Activated T-helper 1 cell treated with anti-CD3 and anti-CD28 coated beads, Interleukin-2, amount 50 U/mL, for 16 hours (primary cell): ENCODE results near the gene DUSP22.

Experiments used
- DNase-seq, 2 donors: peaks; one replicate each; pipeline ENCODE4 v3.0.0-alpha.2; 2020; ENCODE audit warnings: low read depth in 1 of 2, low spot score in 1 of 2

Gene DUSP22

DNA sequence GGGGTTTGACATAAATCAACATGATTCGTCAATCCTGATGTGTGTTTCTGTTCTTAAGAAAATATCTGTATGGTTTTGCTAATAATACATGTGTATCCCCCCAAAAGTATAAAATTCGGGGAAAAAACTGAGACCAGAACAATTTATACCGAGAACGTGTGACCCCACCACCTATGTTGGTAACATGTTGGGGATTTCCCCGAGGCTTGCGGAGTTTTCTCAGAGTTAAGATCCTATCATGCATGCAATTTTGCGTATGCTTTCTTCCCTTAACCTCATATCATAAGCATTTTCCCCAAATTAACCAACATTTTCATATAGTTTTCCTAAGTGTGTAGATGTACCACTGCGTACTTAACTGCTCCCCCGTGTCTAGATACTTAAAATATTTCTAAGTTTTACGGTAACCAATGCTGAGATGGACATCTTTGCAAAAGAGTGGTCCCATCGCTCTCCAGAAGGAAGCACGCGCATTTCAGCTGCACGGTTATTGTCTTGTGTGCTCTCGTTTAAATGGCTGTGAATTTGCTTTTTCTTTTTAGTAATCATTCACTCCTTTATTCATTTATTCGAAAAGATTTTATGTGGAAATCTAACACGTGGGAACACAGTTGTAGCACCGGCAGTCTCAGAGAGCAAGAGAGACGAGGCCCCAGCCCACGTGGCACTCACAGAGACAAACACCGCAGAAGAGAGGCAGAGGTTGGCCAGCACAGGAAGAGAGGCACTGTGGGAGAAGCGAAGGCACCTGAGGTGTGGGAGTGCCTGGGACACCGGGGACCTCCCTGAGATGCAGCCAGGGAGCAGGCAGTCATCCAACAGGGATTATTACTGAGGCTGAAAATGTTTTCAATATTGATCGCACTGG is 86.0 kb downstream of the DUSP22 start:
- no peak for DNase-seq

GRCh38 chr6:378958-379409 is 86.7 kb downstream of the DUSP22 start:
- no peak for DNase-seq

GRCh38 chr6:379410-380181 is 87.3 kb downstream of the DUSP22 start:
- DNase-seq: no peak

DNA sequence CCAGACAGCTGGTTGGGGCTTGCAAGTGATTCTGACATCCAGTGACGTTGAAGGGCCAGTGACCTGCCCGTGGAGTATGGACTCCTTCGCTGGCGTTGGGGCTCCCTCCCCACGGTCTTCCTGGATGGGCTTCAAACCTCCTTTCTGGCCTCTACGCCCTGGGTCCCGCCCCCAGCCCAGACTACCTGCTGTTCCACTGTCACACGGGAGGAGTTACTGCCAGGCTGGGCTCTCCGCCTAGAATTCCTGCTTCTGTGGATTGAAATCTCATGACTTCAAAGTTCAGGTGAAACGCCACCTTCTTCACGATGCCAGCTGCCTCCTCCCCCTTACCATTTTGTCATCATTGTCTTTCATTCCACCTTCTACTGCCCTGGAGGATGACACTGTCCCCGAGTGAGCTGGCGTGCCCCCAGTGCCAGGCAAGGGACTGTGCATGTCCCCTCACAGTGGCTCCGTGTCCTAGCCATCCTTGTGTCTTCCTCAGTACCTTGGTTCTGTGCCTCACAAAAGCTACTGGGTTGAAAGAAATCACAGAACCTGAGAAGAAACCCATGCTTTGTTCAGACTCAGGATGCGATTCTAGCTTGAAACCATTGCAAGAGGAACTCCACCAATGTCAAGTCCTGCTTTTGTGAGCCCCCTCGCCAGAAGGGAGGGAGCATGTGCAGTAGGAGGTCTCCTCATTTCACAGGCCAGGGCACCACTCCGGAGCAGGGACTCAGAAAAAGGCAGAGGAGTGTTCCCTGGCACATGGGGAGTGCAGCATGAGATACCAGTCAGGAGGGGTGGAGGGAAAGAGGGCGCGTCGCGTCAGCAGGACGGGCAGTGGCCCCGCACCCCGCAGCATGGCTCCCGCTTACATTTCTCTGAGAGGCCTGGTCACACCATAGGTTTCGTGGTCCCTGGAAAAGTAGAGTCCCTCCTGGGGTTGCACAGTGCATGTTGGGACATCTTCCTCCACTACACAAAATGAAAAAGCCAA is 88.2 kb downstream of the DUSP22 start:
- DNase-seq: peak in 1 of 2 donors; percentile 2

GRCh38 chr6:381742-382461 is 89.6 kb downstream of the DUSP22 start:
- peak in 1 of 2 donors; percentile 3 for DNase-seq

- DNase-seq: peak in 1 of 2 donors; percentile 3
Observed at GRCh38 chr6:382883-383810, 90.9 kb downstream of the DUSP22 start.

DNA sequence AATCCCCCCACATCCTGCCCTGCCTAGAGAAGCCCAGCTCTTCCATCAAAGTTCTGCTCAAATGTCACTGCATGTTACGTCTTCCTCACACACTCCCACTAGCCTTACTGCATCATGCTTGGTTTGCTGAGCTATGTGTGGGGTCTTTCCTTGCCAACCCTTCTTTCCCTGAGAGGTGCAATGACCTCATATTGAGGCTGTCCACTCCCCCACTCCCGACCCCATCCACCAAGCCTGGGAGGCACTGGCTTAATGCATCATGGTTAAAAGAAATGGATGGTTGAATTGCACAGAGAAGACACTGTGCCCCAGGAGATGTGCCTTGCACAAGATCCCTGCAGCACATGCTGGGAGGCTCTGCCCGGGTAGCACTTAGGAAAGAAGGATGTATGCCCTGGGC is 91.6 kb downstream of the DUSP22 start:
- no peak for DNase-seq

GRCh38 chr6:384898-385297 is 92.6 kb downstream of the DUSP22 start:
- no peak for DNase-seq

DNA sequence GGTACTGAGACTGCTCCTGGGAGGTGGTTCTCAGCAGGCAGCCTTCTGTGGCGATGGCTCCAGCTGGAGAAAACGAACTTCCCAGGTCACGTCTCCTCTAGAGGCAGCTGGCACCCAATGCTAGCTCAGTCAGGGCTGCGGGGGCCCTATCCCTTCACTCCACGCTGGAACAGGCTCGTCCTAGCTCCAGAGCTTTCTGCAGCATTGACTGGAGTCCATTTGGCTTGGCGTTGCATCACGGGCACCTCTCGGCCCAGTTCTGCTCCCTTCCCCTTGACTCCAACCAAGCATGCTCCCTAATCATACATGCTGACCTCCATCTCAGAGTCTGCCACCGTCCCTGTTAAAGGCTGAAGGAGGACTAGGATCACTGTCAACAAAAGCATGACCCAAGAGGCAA is 93.3 kb downstream of the DUSP22 start:
- DNase-seq: no peak

GRCh38 chr6:386688-387266 is 94.5 kb downstream of the DUSP22 start:
- no peak for DNase-seq

GRCh38 chr6:387293-387741 is 95.0 kb downstream of the DUSP22 start:
- DNase-seq: no peak

GRCh38 chr6:388202-388903 is 96.1 kb downstream of the DUSP22 start:
- DNase-seq: no peak

GRCh38 chr6:389143-389542 is 96.9 kb downstream of the DUSP22 start:
- DNase-seq: no peak

DNA sequence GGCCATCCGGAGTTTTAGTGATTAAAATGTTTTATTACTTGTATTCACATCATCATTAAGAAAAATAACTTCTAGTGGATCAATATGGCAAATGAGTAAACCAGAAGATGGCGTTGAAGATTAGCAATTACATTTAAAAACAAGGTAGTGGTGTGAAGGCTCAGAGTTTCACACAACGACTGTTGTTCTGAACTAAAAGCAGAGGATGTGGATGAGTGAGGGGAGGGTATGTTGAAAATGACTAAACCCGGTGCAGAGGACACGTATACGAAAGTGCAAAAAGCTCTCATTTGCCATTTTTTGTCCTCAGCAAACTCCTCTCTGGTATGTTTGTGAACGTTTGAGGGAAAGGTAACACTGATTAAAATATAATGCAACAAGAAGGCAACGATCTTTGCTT is 97.3 kb downstream of the DUSP22 start:
- DNase-seq: no peak

GRCh38 chr6:390914-391558 is 98.7 kb downstream of the DUSP22 start:
- DNase-seq: no peak

DNA sequence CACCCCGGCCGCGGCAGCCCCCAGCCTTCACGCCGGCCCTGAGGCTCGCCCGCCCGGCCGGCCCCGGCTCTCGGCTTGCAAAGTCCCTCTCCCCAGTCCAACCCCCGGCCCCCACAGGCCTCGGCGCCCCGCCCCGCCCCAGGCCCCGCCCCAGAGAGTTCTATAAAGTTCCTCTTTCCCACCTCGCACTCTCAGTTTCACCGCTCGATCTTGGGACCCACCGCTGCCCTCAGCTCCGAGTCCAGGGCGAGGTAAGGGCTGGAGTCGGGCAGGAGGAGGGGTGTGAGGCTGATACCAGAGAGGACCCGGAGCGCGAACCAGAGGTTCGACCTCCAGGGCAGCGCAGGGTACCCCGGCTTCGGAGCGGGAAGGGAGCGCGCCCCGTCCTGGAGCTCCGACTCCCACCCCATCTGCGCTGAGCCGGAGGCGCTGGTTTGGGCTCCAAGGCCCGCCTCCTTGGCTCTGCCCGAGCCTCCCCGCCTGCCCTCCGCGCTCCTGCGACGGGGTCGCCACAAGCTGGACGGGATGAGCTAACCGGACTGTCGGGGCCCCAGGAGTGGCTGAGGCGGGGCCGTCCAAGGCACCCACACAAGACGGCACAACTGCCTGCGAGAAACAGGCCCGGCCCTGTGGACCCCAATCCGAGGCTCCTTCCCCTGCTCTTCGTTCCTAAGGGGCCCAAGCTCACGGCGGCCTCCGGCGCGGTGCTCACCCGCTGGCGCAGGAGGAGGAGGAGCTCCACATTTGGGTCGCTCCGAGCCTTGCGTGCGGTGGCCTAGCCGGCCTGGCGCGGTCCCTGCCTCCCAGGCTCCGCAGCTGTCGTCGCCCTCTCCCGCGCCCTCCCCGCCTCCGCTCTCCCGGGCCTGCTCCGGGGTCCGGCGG is 99.5 kb downstream of the DUSP22 start, which contains the start of gene IRF4:
Gene IRF4 (plus strand): TSS at position 194 of the 882 bp plus-strand sequence. CDS start 1,401 bp downstream, outside the sequence.
- peak in 1 of 2 donors; percentile 61 for DNase-seq
